Epithelial cell of esophagus (primary cell): ENCODE measurements around the gene ZMYND12.
A peak's percentile ranks its signal among the peaks of the same experiment; 100 is the strongest.
"Not testable (repeated sequence)": the region's sequence is repeated elsewhere in the genome, so short reads cannot be mapped to it uniquely, and the experiment has no call there.

Experiments
- DNase-seq: peaks from one replicate; pipeline ENCODE4 v3.0.0; 2010; ENCODE audit warnings: low read depth
- H3K4me3 ChIP-seq: 2 replicates; pipeline ENCODE4 v1.5.1; 2011; ENCODE audit warnings: mild to moderate bottlenecking, low read length, control low read depth
- TF ChIP-seq, protein P1 (sequence below): IDR thresholded peaks from 2 replicates; pipeline ENCODE4 v1.5.1; 2011; ENCODE audit warnings: low read depth, mild to moderate bottlenecking, low read length, control low read depth, inconsistent platforms; ENCODE audit not compliant: insufficient read depth; ENCODE audit errors: missing control alignments

The ZMYND12 gene, protein sequence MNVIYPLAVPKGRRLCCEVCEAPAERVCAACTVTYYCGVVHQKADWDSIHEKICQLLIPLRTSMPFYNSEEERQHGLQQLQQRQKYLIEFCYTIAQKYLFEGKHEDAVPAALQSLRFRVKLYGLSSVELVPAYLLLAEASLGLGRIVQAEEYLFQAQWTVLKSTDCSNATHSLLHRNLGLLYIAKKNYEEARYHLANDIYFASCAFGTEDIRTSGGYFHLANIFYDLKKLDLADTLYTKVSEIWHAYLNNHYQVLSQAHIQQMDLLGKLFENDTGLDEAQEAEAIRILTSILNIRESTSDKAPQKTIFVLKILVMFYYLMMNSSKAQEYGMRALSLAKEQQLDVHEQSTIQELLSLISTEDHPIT

DNA sequence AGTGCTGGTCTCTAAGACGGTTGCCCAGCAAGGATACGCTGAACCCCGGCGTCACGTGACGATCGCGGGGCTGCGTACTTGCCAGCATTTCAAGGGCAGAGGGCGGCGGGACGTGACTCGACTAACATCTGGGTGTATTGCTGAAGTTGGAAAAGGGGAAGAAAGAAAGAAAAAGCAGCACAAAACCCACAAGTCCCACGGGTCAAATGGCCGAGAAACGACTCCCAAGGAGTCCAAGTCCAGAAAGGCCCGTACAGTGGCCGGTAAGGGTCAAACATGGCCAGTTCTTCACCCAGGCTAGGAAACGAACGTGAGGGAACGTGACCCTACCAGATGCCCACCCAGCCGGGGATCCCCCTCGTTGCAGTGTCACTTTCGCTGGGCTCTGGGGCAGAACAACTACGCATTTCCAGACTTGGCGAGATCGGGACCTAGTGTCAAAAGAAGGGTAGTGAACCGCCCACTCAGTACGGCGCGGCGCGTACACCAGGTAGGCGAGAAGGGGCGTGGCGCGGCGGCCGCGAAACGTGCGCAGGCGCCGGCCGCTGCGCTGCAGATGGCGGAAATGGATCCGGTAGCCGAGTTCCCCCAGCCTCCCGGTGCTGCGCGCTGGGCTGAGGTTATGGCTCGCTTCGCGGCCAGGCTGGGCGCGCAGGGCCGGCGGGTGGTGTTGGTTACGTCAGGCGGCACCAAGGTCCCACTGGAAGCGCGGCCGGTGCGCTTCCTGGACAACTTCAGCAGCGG is at the start of gene ZMYND12, which contains the start of gene PPCS:
Gene ZMYND12 (minus strand): TSS at position 13 of the 744 bp plus-strand sequence. CDS start 25 bp downstream, outside the sequence.
Gene PPCS (plus strand): TSS at position 534 of the 744 bp plus-strand sequence. CDS start 23 bp downstream, at position 557.
- TF ChIP-seq, protein P1, sequence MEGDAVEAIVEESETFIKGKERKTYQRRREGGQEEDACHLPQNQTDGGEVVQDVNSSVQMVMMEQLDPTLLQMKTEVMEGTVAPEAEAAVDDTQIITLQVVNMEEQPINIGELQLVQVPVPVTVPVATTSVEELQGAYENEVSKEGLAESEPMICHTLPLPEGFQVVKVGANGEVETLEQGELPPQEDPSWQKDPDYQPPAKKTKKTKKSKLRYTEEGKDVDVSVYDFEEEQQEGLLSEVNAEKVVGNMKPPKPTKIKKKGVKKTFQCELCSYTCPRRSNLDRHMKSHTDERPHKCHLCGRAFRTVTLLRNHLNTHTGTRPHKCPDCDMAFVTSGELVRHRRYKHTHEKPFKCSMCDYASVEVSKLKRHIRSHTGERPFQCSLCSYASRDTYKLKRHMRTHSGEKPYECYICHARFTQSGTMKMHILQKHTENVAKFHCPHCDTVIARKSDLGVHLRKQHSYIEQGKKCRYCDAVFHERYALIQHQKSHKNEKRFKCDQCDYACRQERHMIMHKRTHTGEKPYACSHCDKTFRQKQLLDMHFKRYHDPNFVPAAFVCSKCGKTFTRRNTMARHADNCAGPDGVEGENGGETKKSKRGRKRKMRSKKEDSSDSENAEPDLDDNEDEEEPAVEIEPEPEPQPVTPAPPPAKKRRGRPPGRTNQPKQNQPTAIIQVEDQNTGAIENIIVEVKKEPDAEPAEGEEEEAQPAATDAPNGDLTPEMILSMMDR: peak; percentile 5
- peak within 1 kb of the TSS; percentile 79 for H3K4me3 ChIP-seq
- peak; percentile 89 for DNase-seq

DNA sequence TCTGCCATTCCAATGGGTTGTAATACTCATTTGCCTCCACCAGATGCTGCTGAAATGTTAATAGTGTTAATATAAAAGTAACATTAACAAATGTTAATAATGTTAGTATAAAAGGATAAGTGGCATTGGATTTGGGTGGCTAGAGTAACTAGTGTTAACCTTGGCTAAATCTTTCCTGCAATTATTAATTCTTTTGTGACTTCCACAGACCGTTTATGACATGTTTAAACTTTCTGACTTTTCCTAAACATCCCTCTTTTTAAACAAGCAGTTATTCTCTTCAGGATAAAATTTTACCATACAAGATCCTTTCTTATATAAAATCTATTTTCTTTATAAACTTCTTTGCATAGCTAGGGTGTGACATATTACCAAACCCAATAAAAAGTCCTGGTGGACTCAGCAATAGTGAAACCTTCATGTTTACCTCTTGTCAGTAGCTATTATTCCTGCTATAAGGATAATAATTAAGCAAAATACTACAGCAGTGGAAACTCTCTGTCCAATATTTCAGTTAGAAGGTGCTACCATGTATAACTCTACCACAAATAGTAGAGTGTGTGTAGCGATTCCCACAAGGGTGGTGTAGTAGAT is 48.8 kb upstream of the ZMYND12 start:
- TF ChIP-seq, protein P1: no peak
- DNase-seq: no peak

DNA sequence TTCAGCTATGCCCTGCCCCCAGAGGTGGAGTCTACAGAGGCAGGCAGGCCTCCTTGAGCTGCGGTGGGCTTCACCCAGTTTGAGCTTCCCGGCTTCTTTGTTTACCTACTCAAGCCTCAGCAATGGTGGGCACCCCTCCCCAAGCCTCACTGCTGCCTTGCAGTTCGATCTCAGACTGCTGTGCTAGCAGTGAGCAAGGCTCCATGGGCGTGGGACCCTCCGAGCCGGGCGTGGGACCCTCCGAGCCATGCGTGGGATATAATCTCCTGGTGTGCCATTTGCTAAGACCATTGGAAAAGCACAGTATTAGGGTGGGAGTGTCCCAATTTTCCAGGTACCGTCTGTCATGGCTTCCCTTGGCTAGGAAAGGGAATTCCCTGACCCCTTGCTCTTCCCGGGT is 46.2 kb upstream of the ZMYND12 start:
- not testable (repeated sequence) for DNase-seq, H3K4me3 ChIP-seq

More for the DNA sequence above, 48.8 kb upstream of the ZMYND12 start:
- H3K4me3 ChIP-seq: no peak overlapping the region

DNA sequence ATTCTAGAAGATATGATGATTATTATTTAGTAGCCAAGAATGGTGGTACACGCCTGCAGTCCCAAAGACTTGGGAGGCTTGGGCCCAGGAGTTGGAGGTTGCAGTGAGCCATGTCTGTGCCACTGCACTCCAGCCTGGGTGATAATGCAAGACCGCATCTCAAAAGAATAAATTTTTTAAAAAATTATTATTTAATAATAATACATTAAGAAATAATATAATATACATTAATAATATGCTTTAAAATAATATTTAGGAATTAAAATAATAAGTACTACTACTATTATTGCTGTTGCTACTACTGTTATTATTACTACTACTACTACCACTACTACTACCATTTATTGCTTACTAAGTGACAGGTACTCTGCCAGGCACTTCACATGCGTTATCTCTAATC is 34.4 kb upstream of the ZMYND12 start:
- H3K4me3 ChIP-seq: no peak overlapping the region
- TF ChIP-seq, protein P1: no peak

DNA sequence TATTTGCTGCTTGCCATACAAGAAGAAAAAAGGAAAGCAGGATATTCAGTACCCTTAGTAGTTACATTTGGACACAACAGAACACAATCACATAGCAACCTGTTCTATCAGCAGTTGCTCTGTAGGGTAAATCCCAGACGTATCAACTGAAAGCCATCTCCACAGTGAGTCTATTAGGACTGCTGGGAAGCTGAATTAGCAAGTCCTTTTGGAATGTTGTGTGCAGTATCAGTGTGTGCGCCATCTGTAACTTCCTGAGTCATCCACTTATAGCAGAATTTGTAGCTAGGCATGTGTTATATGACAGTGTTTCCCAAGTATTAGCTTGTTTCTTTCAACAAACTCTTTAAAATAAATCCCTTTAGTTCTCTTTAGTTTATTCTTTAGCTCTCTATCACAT is 28.6 kb upstream of the ZMYND12 start:
- TF ChIP-seq, protein P1: no peak
- peak; percentile 95 for DNase-seq
- H3K4me3 ChIP-seq: no peak overlapping the region

More for the DNA sequence above, 34.4 kb upstream of the ZMYND12 start:
- DNase-seq: no peak

DNA sequence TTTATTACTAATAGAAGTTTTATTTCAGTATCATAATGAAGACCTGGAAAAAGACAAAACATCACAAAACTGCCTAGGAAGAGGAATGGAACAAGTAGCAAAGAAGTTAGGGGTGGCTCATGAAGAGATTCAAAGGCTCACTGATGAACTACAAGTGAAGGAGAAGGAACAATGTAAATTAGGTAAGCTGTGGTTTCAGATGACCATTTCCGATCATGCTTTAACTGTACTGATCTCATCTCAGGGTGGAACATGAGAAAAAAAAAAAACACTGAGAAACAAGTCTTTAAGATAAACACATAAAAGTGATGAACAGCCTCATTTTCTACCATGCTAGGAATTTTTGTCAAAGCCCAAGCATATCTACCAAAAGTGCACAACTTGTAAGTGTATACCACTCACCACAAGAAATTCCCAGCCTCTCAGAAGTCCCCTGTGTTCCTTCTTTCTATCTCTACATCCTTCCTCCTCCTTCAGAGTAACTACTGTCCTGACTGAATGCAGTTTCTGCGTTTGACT is 26.9 kb upstream of the ZMYND12 start:
- DNase-seq: no peak
- TF ChIP-seq, protein P1: no peak
- no peak overlapping the region for H3K4me3 ChIP-seq

DNA sequence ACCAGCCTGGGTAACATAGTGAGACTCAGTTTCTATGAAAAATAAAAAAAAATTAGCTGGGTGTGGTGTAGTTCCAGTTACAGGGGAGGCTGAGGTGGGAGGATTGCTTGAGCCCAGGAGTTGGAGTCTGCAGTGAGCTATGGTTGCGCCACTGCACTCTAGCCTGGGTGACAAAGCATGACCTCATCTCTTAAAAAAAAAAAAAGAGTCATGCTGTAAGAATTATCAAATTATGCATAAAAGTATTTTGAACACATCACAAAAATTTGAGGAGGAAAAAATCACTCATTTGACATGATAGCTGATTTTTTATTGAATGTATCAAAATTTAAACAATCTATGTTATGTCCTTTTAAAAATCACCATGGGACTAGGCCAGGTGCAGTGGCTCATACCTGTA is 25.1 kb upstream of the ZMYND12 start:
- peak; percentile 30 for DNase-seq
- TF ChIP-seq, protein P1: no peak
- H3K4me3 ChIP-seq: no peak overlapping the region
